Panc1 (cell line): ENCODE measurements around the gene SPEG.

Experiments
- SIN3A ChIP-seq: IDR thresholded peaks from 2 replicates; pipeline ENCODE4 v1.6.1; 2012; ENCODE audit warnings: low read depth, mild to moderate bottlenecking, low read length, moderate library complexity, borderline replicate concordance; ENCODE audit not compliant: insufficient read depth
- TF ChIP-seq, protein P1 (sequence below): fragments of 450-650 bp; IDR thresholded peaks from 2 replicates; pipeline ENCODE4 v1.5.1; 2017; ENCODE audit warnings: mild to moderate bottlenecking

DNA sequence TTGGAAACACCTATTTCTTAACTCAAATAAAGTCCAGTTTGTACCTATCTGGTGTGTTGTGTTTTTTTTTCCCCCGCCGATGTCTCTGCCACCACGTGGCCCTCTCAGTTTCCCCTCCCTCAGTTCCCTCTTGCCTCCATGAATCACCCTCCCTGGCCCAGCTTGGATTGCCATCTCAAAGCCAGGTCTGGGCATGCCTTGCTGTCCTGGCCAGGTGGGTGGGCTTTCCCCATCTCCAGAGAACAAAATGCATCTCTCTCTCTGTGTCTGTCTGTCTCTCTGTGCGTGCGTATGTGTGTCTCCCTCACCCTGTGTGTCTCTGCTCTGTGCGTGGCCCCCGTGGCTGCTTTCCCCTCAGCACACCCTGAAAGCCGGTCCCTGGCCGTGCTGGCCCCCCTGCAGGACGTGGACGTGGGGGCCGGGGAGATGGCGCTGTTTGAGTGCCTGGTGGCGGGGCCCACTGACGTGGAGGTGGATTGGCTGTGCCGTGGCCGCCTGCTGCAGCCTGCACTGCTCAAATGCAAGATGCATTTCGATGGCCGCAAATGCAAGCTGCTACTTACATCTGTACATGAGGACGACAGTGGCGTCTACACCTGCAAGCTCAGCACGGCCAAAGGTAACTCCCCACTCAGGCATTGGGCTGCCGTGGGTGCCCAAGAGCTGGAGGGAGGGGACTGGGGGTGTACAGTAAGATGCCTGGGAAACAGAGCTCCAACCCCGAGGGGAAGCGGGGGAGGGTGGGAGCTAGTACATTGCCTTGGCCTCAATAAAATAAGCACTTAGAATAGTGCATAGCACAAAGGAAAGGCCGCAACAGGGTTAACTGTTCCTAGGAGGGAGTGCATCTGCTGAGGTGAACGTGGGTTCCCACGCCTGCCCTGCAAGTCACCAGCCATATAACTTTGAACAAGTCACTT lies 32.4 kb downstream of the SPEG start:
- TF ChIP-seq, protein P1, sequence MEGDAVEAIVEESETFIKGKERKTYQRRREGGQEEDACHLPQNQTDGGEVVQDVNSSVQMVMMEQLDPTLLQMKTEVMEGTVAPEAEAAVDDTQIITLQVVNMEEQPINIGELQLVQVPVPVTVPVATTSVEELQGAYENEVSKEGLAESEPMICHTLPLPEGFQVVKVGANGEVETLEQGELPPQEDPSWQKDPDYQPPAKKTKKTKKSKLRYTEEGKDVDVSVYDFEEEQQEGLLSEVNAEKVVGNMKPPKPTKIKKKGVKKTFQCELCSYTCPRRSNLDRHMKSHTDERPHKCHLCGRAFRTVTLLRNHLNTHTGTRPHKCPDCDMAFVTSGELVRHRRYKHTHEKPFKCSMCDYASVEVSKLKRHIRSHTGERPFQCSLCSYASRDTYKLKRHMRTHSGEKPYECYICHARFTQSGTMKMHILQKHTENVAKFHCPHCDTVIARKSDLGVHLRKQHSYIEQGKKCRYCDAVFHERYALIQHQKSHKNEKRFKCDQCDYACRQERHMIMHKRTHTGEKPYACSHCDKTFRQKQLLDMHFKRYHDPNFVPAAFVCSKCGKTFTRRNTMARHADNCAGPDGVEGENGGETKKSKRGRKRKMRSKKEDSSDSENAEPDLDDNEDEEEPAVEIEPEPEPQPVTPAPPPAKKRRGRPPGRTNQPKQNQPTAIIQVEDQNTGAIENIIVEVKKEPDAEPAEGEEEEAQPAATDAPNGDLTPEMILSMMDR, result no peak
- TF ChIP-seq SIN3A, result no peak
